Parathyroid adenoma (tissue), 2 donors: Measurements from ENCODE around the gene SUSD4.

ENCODE experiments used
- H2AFZ ChIP-seq: fragments of 300-600 bp; sonication (generic); one replicate; pipeline ENCODE4 v1.7.0; 2017; ENCODE audit warnings: antibody characterized with exemption, mild to moderate bottlenecking
- H3K27ac ChIP-seq: fragments of 300-600 bp; sonication (generic); one replicate; pipeline ENCODE4 v1.7.0; 2017
- H3K27me3 ChIP-seq: fragments of 300-600 bp; sonication (generic); one replicate; pipeline ENCODE4 v1.7.0; 2017; ENCODE audit warnings: low read length; ENCODE audit not compliant: control insufficient read depth, insufficient read depth
- H3K36me3 ChIP-seq: fragments of 300-600 bp; sonication (generic); one replicate; pipeline ENCODE4 v1.7.0; 2017; ENCODE audit warnings: low read length; ENCODE audit not compliant: control insufficient read depth, insufficient read depth
- H3K4me1 ChIP-seq: fragments of 300-600 bp; sonication (generic); one replicate; pipeline ENCODE4 v1.7.0; 2017; ENCODE audit warnings: control low read depth
- H3K4me2 ChIP-seq: fragments of 300-600 bp; sonication (generic); one replicate; pipeline ENCODE4 v1.7.0; 2017; ENCODE audit warnings: low read length
- H3K4me3 ChIP-seq: fragments of 300-600 bp; sonication (generic); one replicate; pipeline ENCODE4 v1.7.0; 2017; ENCODE audit warnings: low read depth, low read length
- H3K79me2 ChIP-seq: fragments of 300-600 bp; sonication (generic); one replicate; pipeline ENCODE4 v1.7.0; 2017; ENCODE audit warnings: control low read depth
- H3K9ac ChIP-seq: fragments of 300-600 bp; sonication (generic); one replicate; pipeline ENCODE4 v1.7.0; 2017; ENCODE audit warnings: mild to moderate bottlenecking
- H3K9me3 ChIP-seq: fragments of 300-600 bp; sonication (generic); one replicate; pipeline ENCODE4 v1.7.0; 2017; ENCODE audit warnings: low read length; ENCODE audit not compliant: control insufficient read depth
- TF ChIP-seq, protein P1 (sequence below): fragments of 300-600 bp; sonication (generic); IDR thresholded peaks from one replicate; pipeline ENCODE4 v1.7.0; 2017; ENCODE audit warnings: antibody characterized with exemption, mild to moderate bottlenecking
- donor health status: primary hyperparathyroidism.

SUSD4 gene

DNA sequence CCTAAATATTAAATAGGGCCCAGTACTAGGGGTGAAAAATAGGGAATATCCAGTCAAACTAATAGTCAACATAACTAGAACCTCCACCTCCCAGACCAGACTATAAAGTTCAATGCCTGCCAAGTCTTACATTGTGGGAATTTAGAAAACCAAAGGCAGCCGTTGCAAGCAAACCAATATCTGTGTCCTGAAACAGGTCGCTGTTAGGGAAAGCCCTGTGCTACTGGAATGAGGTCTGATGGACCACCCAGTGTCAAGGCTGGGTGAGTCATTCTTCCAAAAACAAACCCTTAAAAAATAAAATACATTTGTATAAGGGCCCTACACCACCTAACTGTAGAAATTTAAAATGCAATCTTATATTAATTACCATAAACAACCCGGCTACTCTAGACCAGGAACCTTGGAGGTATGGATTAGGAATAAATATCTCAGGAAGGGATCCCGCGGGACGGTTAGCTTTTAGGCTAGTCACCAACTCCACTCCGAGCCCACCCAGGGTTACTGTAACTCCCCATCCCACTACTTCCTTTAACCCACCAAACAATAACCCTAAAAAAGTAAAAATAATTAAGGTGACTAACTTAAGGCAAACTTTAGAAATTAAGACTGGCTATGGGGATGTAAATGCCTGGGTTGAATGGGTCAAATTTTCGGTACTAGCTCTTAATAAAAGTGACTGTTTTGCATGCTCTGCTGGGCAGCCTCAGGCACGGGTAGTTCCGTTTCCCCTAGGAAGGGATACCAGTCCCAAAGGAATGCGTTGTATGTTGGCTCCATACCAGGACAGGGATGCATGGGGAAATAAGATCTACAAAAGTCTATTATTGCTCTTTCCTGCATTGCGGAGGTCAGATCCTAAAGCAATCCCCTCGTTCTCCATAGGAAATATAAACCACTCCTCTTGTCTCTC, 155.6 kb downstream of the SUSD4 start:
- no peak overlapping the region for H3K9ac ChIP-seq
- no peaks in the 10 kb centered on the region for H3K4me1 ChIP-seq
- H3K4me3 ChIP-seq = no peak overlapping the region
- TF ChIP-seq, protein P1, sequence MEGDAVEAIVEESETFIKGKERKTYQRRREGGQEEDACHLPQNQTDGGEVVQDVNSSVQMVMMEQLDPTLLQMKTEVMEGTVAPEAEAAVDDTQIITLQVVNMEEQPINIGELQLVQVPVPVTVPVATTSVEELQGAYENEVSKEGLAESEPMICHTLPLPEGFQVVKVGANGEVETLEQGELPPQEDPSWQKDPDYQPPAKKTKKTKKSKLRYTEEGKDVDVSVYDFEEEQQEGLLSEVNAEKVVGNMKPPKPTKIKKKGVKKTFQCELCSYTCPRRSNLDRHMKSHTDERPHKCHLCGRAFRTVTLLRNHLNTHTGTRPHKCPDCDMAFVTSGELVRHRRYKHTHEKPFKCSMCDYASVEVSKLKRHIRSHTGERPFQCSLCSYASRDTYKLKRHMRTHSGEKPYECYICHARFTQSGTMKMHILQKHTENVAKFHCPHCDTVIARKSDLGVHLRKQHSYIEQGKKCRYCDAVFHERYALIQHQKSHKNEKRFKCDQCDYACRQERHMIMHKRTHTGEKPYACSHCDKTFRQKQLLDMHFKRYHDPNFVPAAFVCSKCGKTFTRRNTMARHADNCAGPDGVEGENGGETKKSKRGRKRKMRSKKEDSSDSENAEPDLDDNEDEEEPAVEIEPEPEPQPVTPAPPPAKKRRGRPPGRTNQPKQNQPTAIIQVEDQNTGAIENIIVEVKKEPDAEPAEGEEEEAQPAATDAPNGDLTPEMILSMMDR = no peak
- no peak overlapping the region for H3K27ac ChIP-seq
- H3K36me3 ChIP-seq = no peaks in the 10 kb centered on the region
- no peaks in the 10 kb centered on the region for H3K79me2 ChIP-seq
- H3K9me3 ChIP-seq = no peaks in the 10 kb centered on the region
- H3K4me2 ChIP-seq = no peak overlapping the region
- no peak overlapping the region for H2AFZ ChIP-seq
- H3K27me3 ChIP-seq = no peaks in the 10 kb centered on the region

DNA sequence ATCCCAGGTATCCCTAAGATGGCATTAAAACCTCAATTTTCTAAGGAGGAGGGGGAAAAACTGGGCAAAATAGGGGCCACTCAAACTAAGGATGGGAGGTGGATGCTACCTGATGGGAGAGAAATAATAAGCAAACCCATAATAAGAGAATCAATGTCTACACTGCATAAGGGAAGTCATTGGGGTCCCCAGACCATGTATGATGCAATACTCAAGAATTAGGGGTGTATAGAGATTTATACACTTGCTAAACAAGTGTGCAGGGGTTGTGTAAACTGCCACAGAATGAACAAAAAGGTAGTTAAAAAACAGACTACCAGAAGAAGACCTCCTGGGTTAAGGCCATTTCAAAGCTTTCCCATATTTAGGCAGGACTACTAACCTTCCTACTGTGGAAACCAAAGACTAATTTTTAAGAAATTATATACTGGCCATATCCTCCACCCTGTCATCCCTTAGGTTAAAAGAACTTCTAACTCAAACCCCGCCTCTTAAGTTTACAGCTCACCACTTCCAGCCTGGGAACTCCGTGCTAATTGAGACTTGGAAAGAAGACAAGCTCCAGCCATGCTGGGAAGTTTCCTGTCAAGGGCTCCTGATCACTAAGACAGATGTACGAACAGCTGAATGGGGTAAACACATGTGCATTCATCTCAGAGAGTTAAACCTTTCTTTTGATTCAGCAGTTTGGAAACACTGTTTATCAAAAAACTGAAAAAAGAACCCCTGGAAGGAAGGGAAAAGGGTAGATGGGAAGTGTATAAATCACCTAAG, 156.5 kb downstream of the SUSD4 start:
- Histone ChIP-seq H3K27ac (no peak overlapping the region), H3K36me3 (no peaks in the 10 kb centered on the region), H2AFZ (no peak overlapping the region), H3K4me1 (no peaks in the 10 kb centered on the region), H3K27me3 (no peaks in the 10 kb centered on the region), H3K4me2 (no peak overlapping the region), H3K4me3 (no peak overlapping the region), H3K79me2 (no peaks in the 10 kb centered on the region), H3K9me3 (no peaks in the 10 kb centered on the region), H3K9ac (no peak overlapping the region)
- TF ChIP-seq, protein P1 = no peak

DNA sequence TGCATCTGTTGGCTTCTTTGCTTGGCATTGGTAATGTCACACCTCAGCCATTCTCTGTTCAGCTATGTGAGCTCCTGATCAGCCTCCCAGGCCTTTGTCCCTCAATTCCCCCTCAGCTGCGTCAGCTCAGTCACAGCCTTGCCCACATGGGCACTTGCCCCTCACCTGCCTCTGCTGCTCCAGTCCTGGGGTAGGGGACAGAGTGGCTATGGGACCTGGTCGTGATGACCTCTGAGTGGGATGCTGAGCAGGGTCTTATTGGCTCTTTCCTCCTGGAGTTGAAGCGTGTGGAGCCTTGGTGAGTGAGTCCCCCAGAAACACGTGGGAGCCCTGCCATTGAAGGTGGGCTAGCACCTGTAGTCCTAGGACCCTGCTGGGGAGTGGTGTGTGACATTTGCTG, 159.6 kb downstream of the SUSD4 start:
- no peaks in the 10 kb centered on the region for H3K36me3 ChIP-seq
- TF ChIP-seq, protein P1 = no peak

DNA sequence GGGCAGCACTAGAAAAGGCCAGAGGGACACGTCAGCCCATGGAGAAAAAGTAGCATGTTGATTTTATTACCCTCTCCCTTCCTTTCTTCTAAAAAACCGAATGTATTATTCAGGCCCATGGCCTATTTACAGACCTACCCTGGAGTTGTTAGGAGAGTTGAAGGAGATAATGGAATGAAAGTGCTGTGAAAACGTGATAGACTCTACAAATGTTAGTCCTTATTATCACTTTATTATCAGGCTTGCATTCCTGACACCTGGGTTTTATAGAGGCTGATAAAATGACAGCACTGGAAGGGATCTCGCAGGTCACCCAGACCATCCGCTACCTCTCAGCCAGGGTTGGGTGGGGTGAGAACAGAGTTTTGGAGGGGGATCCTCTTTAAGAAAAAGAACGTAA, 160.3 kb downstream of the SUSD4 start:
- Histone ChIP-seq H3K27me3 (no peaks in the 10 kb centered on the region), H3K79me2 (no peaks in the 10 kb centered on the region), H3K36me3 (no peaks in the 10 kb centered on the region), H3K27ac (no peak overlapping the region), H3K4me1 (no peaks in the 10 kb centered on the region), H3K4me3 (no peak overlapping the region), H2AFZ (no peak overlapping the region), H3K9me3 (no peaks in the 10 kb centered on the region), H3K4me2 (no peak overlapping the region), H3K9ac (no peak overlapping the region)
- TF ChIP-seq, protein P1 = no peak

More for the DNA sequence above, 159.6 kb downstream of the SUSD4 start:
- no peak overlapping the region for H2AFZ ChIP-seq
- H3K9me3 ChIP-seq = no peaks in the 10 kb centered on the region
- H3K27me3 ChIP-seq = no peaks in the 10 kb centered on the region
- H3K9ac ChIP-seq = no peak overlapping the region
- H3K4me3 ChIP-seq = no peak overlapping the region
- no peak overlapping the region for H3K4me2 ChIP-seq
- no peaks in the 10 kb centered on the region for H3K79me2 ChIP-seq
- no peaks in the 10 kb centered on the region for H3K4me1 ChIP-seq
- H3K27ac ChIP-seq = no peak overlapping the region
